Panc1 (cell line): Measurements from ENCODE around the gene QARS1. TPM values are rescaled to one million over a fixed set of nuclear protein-coding genes. Genes with fewer than 3 reads are reported as not detected.

Source experiments
- ATAC-seq: fragments of 200-7000 bp; cut with Tn5 transposase; 2 replicates; pipeline ENCODE4 v1.9.1; 2020; ENCODE audit warnings: mild to moderate bottlenecking, moderate library complexity
- Bru-seq: library from RNA; stranded (reverse); fragments of 400-500 nt; gene quantifications from one replicate; lab custom pipeline; 2021; lab: Mats Ljungman, UMichigan
- BruChase-seq, 2 experiments: library from RNA; stranded (reverse); fragments of 400-500 nt; gene quantifications; one replicate each; lab custom pipeline; 2021; lab: Mats Ljungman, UMichigan
- BruUV-seq: library from RNA; stranded (reverse); fragments of 400-500 nt; replicated peaks from 2 replicates; lab custom pipeline; 2021; lab: Mats Ljungman, UMichigan
- CTCF ChIA-PET: fragments of 300-600 bp; sonication (Branson Sonifier 250); formaldehyde crosslinking; loops from one replicate; lab custom pipeline; 2022; ENCODE audit warnings: antibody characterized with exemption; lab: Charles Lee
- POLR2A ChIA-PET: fragments of 300-600 bp; sonication (Branson Sonifier 250); formaldehyde crosslinking; loops from one replicate; lab custom pipeline; 2022; ENCODE audit warnings: antibody characterized with exemption; lab: Charles Lee
- DNase-seq: peaks from one replicate; pipeline ENCODE4 v3.0.0-alpha.2; 2010; ENCODE audit warnings: low read depth, low spot score
- H3K27ac ChIP-seq: 2 replicates; pipeline ENCODE4 v1.5.1; 2011; ENCODE audit warnings: mild to moderate bottlenecking, low read length, inconsistent platforms
- H3K27me3 ChIP-seq: fragments of 200-500 bp; sonication (Bioruptor generic); 2 replicates; pipeline ENCODE4 v1.6.0; 2014; ENCODE audit warnings: low read length, inconsistent platforms; ENCODE audit not compliant: control insufficient read depth, insufficient read depth
- H3K36me3 ChIP-seq: fragments of 200-500 bp; sonication (Bioruptor generic); 2 replicates; pipeline ENCODE4 v1.5.1; 2014; ENCODE audit warnings: inconsistent platforms, mild to moderate bottlenecking, low read length, moderate library complexity; ENCODE audit not compliant: control insufficient read depth, insufficient read depth
- H3K4me1 ChIP-seq: 2 replicates; pipeline ENCODE4 v1.5.1; 2011; ENCODE audit warnings: inconsistent platforms, mild to moderate bottlenecking, low read length, moderate library complexity; ENCODE audit not compliant: control insufficient read depth, insufficient read depth
- H3K4me3 ChIP-seq, 2 experiments: 2 replicates each; pipeline ENCODE4 v1.5.1; 2011 to 2012; ENCODE audit warnings: low read depth in 2 of 2, low read length in 2 of 2, mild to moderate bottlenecking in 2 of 2, inconsistent platforms in 1 of 2, moderate library complexity in 1 of 2
- H3K9me3 ChIP-seq: fragments of 200-500 bp; sonication (Bioruptor generic); 2 replicates; pipeline ENCODE4 v1.5.1; 2014; ENCODE audit warnings: low read depth, mild to moderate bottlenecking, inconsistent platforms, low read length, moderate library complexity; ENCODE audit not compliant: control insufficient read depth, insufficient read depth
- CTCF ChIP-seq: fragments of 450-650 bp; IDR thresholded peaks from 2 replicates; pipeline ENCODE4 v1.5.1; 2017; ENCODE audit warnings: mild to moderate bottlenecking
- POLR2AphosphoS5 ChIP-seq: IDR thresholded peaks from 2 replicates; pipeline ENCODE4 v1.6.1; 2012; ENCODE audit warnings: mild to moderate bottlenecking, low read depth, low read length, moderate library complexity
- REST ChIP-seq, 2 experiments: IDR thresholded peaks; 2 replicates each; pipeline ENCODE4 v1.6.1; 2011 to 2012; ENCODE audit warnings: low read depth in 2 of 2, control low read depth in 1 of 2, low read length in 1 of 2, mild to moderate bottlenecking in 1 of 2, moderate library complexity in 1 of 2; ENCODE audit not compliant: insufficient read depth in 1 of 2
- SIN3A ChIP-seq: IDR thresholded peaks from 2 replicates; pipeline ENCODE4 v1.6.1; 2012; ENCODE audit warnings: low read depth, mild to moderate bottlenecking, low read length, moderate library complexity, borderline replicate concordance; ENCODE audit not compliant: insufficient read depth
- TCF7L2 ChIP-seq: IDR thresholded peaks from 2 replicates; pipeline ENCODE4 v1.6.1; 2011; ENCODE audit warnings: mild to moderate bottlenecking, low read depth, low read length, inconsistent platforms
- in situ Hi-C: cut with HindIII; loops from 2 replicates; pipeline ENCODE4 v1.10.0; 2016; ENCODE audit warnings: low sequenced_read_pairs, low pct_unique_long_range_greater_than_20kb
- intact Hi-C: fragments of 100-400 bp; cut with micrococcal nuclease; formaldehyde crosslinking; loops from one replicate; pipeline ENCODE4 v1.10.0; 2022; ENCODE audit not compliant: unreplicated experiment
- long read RNA-seq: library from polyadenylated mRNA; unstranded; transcript quantifications from one replicate; pipeline ENCODE4 v2.0.0, GENCODE V29; 2021; ENCODE audit not compliant: unreplicated experiment
- polyA plus RNA-seq: library from polyadenylated mRNA; unstranded; fragments of >200 nt; gene quantifications from one replicate; pipeline ENCODE4 v1.2.1, GENCODE V29; 2012; ENCODE audit warnings: missing spikeins; ENCODE audit not compliant: insufficient read length
- total RNA-seq: library from RNA; stranded (reverse); gene quantifications from one replicate; pipeline ENCODE4 v1.2.1, GENCODE V29; 2021; ENCODE audit not compliant: unreplicated experiment

Gene QARS1
- 186 TPM for total RNA-seq
- polyA plus RNA-seq: 232 TPM
- percentile 70 among the genes with signal in this experiment for Bru-seq, nascent RNA
- percentile 85 among the genes with signal in this experiment for BruChase-seq, experiment 1, labeled RNA remaining after a 2-hour chase
- BruChase-seq, experiment 2, labeled RNA remaining after a 6-hour chase: percentile 88 among the genes with signal in this experiment
- long read RNA-seq, transcript QARS-209 (23 exons, 2,362 nt): minor isoform, 15 of 125 reads
- long read RNA-seq, transcript QARS-201 (24 exons, 2,827 nt): major isoform, 49 of 125 reads
- long read RNA-seq, partial matches to known transcripts: 29 of 125 reads
- long read RNA-seq, other reads (novel, unspliced or antisense): 29 of 125 reads

- TSS peak; percentile 98 for BruUV-seq
- Histone ChIP-seq H3K27me3 (no peaks in the 10 kb centered on the region), H3K9me3 (no peaks in the 10 kb centered on the region), H3K4me3 (peak within 1 kb of the TSS; percentile 77 to 86), H3K27ac (peak within 1 kb of the TSS; percentile 96), H3K36me3 (no peaks in the 10 kb centered on the region; the same call in 1 of the 2 replicates), H3K4me1 (peaks cover 7% of the 10 kb centered on the region; the same call in 1 of the 2 replicates)
- DNase-seq (no peak), ATAC-seq (peak; percentile 99)
- TF ChIP-seq REST (IDR thresholded peaks at IDR 0.05; ENCODE audit: insufficient read depth in 1 of 2, low read depth in 2 of 2, low read length in 1 of 2) (no peak), CTCF (no peak), POLR2AphosphoS5 (peak; percentile 75), SIN3A (no peak), TCF7L2 (no peak)
- intact Hi-C loops: no loop called here
- ChIA-PET CTCF (no interaction called here), POLR2A (interaction anchor here (0.6 kb wide), 1 partner anchor 11 kb away, joined by 4 read pairs; no protein-coding TSS in a partner anchor)
- in situ Hi-C loops: no loop called here
These were observed at the start of gene QARS1 for GRCh38 chr3:49104427-49105291. TSS of gene QARS1 (minus strand) at chr3:49104757. CDS start at chr3:49104733, 24 bp downstream.

GRCh38 chr3:49153349-49153912, 48.9 kb upstream of the QARS1 start:
- no peaks in the 10 kb centered on the region for H3K27me3 ChIP-seq
- H3K27ac ChIP-seq: no peak overlapping the region
- BruUV-seq: no TSS peak
- no peak for DNase-seq
- TF ChIP-seq POLR2AphosphoS5 (no peak), TCF7L2 (no peak), SIN3A (no peak), CTCF (no peak), REST (IDR thresholded peaks at IDR 0.05; ENCODE audit: insufficient read depth in 1 of 2, low read depth in 2 of 2, low read length in 1 of 2) (no peak)
- no peaks in the 10 kb centered on the region for H3K4me1 ChIP-seq
- H3K36me3 ChIP-seq: no peaks in the 10 kb centered on the region
- no peak overlapping the region for H3K4me3 ChIP-seq
- intact Hi-C loops (no loop called here), in situ Hi-C loops (no loop called here)
- H3K9me3 ChIP-seq: no peaks in the 10 kb centered on the region
- no peak; the same call in 1 of the 2 replicates for ATAC-seq
- CTCF ChIA-PET: no interaction called here
- POLR2A ChIA-PET: no interaction called here
